GM18502 (cell line): ENCODE measurements around the gene SEZ6L.

Experiments used
- ATAC-seq: cut with Tn5 transposase; IDR thresholded peaks from one replicate; pipeline ENCODE4 v1.9.1; 2021; ENCODE audit warnings: mild to moderate bottlenecking; ENCODE audit not compliant: unreplicated experiment, poor library complexity

Gene SEZ6L

GRCh38 chr22:26172389-26172990 is 3.2 kb downstream of the SEZ6L start:
- ATAC-seq: no peak

- ATAC-seq: no peak
These were observed 5.0 kb downstream of the SEZ6L start for GRCh38 chr22:26174280-26174679.

- no peak for ATAC-seq
These were observed 13.5 kb downstream of the SEZ6L start for GRCh38 chr22:26182723-26183122.

DNA sequence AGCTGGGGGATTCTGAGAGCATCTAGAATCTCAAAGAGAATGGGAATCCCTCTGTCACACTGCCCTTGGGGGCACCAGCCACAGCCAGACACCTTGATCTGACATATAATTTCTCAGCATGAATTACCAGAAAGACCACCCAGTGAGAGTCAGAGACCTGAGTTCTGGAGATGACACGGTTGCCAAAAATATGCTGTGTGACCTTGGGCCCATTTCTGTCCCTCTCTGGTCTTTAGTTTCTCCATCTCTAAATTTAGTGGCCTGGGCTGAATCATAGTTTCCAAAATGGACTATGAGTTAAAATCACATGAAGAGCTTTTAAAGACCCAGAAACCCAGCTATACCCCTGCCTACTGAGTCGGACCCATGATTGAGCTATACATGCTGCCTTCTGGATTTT is 15.9 kb downstream of the SEZ6L start:
- ATAC-seq: no peak

- ATAC-seq: no peak
These were observed 19.1 kb downstream of the SEZ6L start for GRCh38 chr22:26188341-26188740.

- no peak for ATAC-seq
These were observed 25.1 kb downstream of the SEZ6L start for GRCh38 chr22:26194313-26194712.

- ATAC-seq: no peak
These were observed 25.6 kb downstream of the SEZ6L start for GRCh38 chr22:26194877-26195276.

GRCh38 chr22:26196657-26197056 is 27.4 kb downstream of the SEZ6L start:
- no peak for ATAC-seq

DNA sequence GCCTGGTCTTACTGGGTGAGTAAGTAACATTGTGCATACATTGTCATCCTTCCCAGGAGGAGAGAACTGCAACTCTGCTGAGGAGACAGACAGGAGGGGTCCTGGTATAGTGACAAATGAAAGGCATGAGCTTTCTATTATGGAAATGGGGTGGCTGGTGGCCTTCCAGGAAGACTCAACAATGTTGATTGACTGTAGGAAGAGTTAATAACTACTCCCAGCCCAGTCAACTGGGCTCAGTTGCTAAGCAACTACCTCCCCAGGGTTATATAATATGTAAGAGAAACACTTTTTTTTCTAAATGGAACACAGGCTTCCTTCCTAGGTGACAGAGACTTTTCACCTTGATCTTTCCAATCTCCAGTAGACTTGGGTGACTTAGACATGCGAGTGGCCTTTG is 28.2 kb downstream of the SEZ6L start:
- ATAC-seq: no peak

DNA sequence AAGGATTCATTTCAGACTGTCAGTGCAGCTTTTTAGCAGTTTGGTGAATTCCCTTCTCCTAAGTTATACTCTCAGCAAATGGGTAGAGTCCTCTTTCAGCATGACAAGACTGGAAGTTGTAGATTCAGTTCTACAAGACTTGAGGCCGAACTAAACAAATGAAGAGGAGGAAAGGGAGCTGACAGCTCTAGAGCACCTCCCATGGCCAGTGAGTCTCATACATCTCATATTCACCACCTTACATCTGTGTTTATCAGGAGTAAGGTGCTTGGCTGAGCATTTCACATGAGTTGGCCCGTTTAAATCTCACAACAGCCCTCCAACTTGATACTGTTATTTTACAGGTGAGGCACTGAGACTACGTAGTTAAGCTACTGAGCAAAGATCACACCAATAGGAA is 30.4 kb downstream of the SEZ6L start:
- ATAC-seq: no peak

- no peak for ATAC-seq
These were observed 33.1 kb downstream of the SEZ6L start for GRCh38 chr22:26202280-26202924.

- ATAC-seq: no peak
These were observed 36.2 kb downstream of the SEZ6L start for GRCh38 chr22:26205494-26205893.

- ATAC-seq: no peak
These were observed 41.1 kb downstream of the SEZ6L start for GRCh38 chr22:26210334-26210733.

DNA sequence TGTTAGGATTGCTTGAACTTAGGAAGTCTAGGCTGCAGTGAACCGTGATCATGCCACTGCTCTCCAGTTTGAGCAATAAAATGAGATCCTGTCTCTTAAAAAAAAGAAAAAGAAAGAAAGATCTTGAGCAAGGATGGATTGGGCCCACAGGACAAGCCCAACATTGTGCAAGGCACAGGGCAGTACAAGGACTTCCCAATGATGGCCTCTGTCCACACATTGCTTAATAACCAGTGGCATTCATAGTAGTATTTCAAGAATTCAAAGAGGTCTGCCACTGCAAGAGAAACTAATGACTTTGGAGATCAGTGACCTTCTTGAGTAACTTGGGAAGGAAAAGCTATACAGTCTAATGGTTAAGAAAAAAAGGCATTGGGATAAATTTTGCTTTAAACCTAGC is 44.6 kb downstream of the SEZ6L start:
- no peak for ATAC-seq

DNA sequence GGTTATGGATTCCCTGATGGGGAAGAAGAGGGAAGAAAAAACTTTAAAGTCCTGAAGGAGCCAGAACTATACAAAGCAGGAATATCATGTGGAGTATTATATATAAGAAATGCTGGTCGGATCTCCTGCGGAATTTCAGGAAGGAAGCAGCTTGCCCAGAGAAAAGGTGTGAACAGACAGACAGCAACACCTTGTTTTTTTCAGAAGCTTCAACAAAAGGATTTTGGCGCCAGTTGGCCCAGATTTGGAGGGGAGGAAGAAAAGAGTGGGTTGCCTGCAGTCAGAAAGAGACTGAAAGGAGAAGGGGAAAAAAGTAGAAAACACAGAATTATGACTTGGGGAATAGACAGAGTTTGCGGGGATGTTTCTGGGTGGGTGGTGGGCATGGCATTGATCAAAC is 45.2 kb downstream of the SEZ6L start:
- no peak for ATAC-seq

GRCh38 chr22:26215736-26216135 is 46.5 kb downstream of the SEZ6L start:
- ATAC-seq: no peak

- no peak for ATAC-seq
These were observed 55.9 kb downstream of the SEZ6L start for GRCh38 chr22:26225207-26225606.

DNA sequence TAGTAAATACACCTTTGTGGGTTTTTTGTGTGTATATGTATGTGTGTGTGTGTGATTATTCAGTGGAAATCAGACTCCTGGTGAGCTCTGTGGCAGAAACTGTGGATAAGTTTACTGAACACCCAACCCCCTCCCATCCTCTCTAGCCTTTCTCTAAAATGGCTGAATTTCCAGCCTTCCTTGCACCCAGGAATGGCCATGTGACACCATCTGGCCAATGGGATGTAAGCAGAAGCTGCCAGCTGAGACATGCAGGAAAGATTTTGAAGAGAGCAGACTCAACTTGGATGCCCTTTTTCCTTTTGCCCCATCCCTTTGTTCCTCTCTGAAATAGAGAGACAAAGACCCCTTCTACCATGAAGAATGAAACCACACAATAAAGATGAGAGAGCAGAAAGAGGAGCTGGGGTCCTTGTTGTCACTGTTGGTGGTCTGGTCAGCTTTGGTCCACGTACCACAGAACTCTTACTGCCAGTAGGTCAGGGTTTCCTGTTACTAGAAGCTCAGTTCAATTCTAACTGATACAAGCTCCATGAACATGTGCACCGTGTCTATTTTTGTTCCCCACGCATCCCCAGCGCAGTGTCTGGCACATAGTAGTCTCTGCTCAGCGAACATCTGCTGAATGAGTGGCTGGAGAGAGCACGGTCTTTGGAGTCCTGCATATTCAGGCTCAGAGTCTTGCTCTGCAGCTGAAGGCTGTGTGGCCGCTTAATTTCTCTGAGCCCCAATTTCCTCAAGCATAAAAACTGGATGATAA is 57.5 kb downstream of the SEZ6L start:
- no peak for ATAC-seq

GRCh38 chr22:26229910-26230309 is 60.6 kb downstream of the SEZ6L start:
- no peak for ATAC-seq

- no peak for ATAC-seq
These were observed 65.0 kb downstream of the SEZ6L start for GRCh38 chr22:26234296-26234695.

GRCh38 chr22:26235792-26236487 is 66.7 kb downstream of the SEZ6L start:
- ATAC-seq: no peak
